Gastroesophageal sphincter (tissue), 4 donors: ENCODE measurements around the gene OPCML. TPM values are rescaled to one million over a fixed set of nuclear protein-coding genes. Genes with fewer than 3 reads are reported as not detected.

ENCODE experiments used
- ATAC-seq: fragments of 150-250 bp; one replicate; pipeline ENCODE4 v1.9.1; 2016; ENCODE audit warnings: mild to moderate bottlenecking, moderate library complexity
- H3K27ac ChIP-seq, 4 donors: fragments of 200-600 bp; sonication (generic) in 3 of 4; 1 replicate in 3 of 4; 2 replicates in 1 of 4; pipeline ENCODE4 v1.5.1; 2016 to 2019
- H3K27me3 ChIP-seq: fragments of 200-600 bp; sonication (generic); one replicate; pipeline ENCODE4 v1.5.1; 2019
- H3K36me3 ChIP-seq, 2 donors: fragments of 200-600 bp; sonication (generic); one replicate each; pipeline ENCODE4 v1.5.1; 2019; ENCODE audit warnings: control low read depth in 1 of 2
- H3K4me1 ChIP-seq, 3 donors: fragments of 200-600 bp; sonication (generic); 1 replicate in 2 of 3; 2 replicates in 1 of 3; pipeline ENCODE4 v1.5.1; 2016 to 2019; ENCODE audit warnings: control low read depth in 2 of 3
- H3K4me3 ChIP-seq, 2 donors: fragments of 200-600 bp; sonication (generic); one replicate each; pipeline ENCODE4 v1.5.1; 2019; ENCODE audit warnings: mild to moderate bottlenecking in 1 of 2, moderate library complexity in 1 of 2
- H3K9me3 ChIP-seq, 3 donors: fragments of 200-600 bp; sonication (generic); one replicate each; pipeline ENCODE4 v1.5.1; 2017 to 2019; ENCODE audit warnings: control low read depth in 2 of 3
- CTCF ChIP-seq, 4 experiments: fragments of 200-600 bp in 2 of 4; fragments of 450-650 bp in 2 of 4; sonication (generic) in 1 of 4; IDR thresholded peaks; one replicate each; pipeline ENCODE4 v1.5.1; 2017 to 2019; ENCODE audit warnings: antibody characterized with exemption in 4 of 4, mild to moderate bottlenecking in 2 of 4, moderate library complexity in 2 of 4
- EP300 ChIP-seq: sonication (generic); formaldehyde crosslinking; IDR thresholded peaks from one replicate; pipeline ENCODE4 v1.6.1; 2017; ENCODE audit warnings: antibody characterized with exemption, mild to moderate bottlenecking
- POLR2A ChIP-seq, 2 donors: fragments of 450-650 bp; IDR thresholded peaks; one replicate each; pipeline ENCODE4 v1.6.1; 2017; ENCODE audit warnings: antibody characterized with exemption in 2 of 2, mild to moderate bottlenecking in 2 of 2, moderate library complexity in 1 of 2
- POLR2AphosphoS5 ChIP-seq: sonication (generic); formaldehyde crosslinking; IDR thresholded peaks from one replicate; pipeline ENCODE4 v1.6.1; 2017; ENCODE audit warnings: antibody characterized with exemption
- WGBS, 2 donors: methylation state at CpG; one replicate each; pipeline ENCODE4 v1.1.5; 2018; ENCODE audit warnings: low coverage in 1 of 2; 5-methylcytosine and 5-hydroxymethylcytosine counted together
- total RNA-seq, 4 donors: library from RNA; depleted of rRNA; stranded (reverse); fragments of >200 nt; gene quantifications; one replicate each; pipeline ENCODE4 v1.1.0, GENCODE V29; 2016

Gene OPCML
- total RNA-seq, 4 donors from 2014 or later: 0.13 to 0.93 (median 0.33) TPM

- no peak for ATAC-seq
- 64 to 93% methylated on average over 3 of the region's 3 CpGs for WGBS, 2 donors
- H3K4me1 ChIP-seq: no peaks in the 10 kb centered on the region
- H3K9me3 ChIP-seq: no peaks in the 10 kb centered on the region
- H3K4me3 ChIP-seq: no peak overlapping the region
- H3K27ac ChIP-seq: no peak overlapping the region
- peaks cover 6% of the 10 kb centered on the region for H3K27me3 ChIP-seq
- TF ChIP-seq EP300 (no peak), CTCF (IDR thresholded peaks at IDR 0.05) (no peak), POLR2AphosphoS5 (no peak), POLR2A (IDR thresholded peaks at IDR 0.05) (no peak)
- H3K36me3 ChIP-seq: no peaks in the 10 kb centered on the region
Measured at GRCh38 chr11:133204158-133204557, 328.1 kb downstream of the OPCML start.

- Histone ChIP-seq H3K36me3 (no peaks in the 10 kb centered on the region), H3K4me3 (no peak overlapping the region), H3K27me3 (peaks cover 6% of the 10 kb centered on the region), H3K4me1 (no peaks in the 10 kb centered on the region), H3K9me3 (no peaks in the 10 kb centered on the region), H3K27ac (no peak overlapping the region)
- 57 to 72% methylated on average over 3 to 7 of the region's 8 CpGs for WGBS, 2 donors
- TF ChIP-seq EP300: no peak
- TF ChIP-seq POLR2AphosphoS5: no peak
- TF ChIP-seq POLR2A (IDR thresholded peaks at IDR 0.05): no peak
- no peak for TF ChIP-seq CTCF (IDR thresholded peaks at IDR 0.05)
- ATAC-seq: no peak
Measured at GRCh38 chr11:133202816-133203215, 329.5 kb downstream of the OPCML start.

- Histone ChIP-seq H3K27me3 (peaks cover 36% of the 10 kb centered on the region), H3K27ac (no peak overlapping the region), H3K4me3 (no peak overlapping the region), H3K4me1 (no peaks in the 10 kb centered on the region), H3K9me3 (no peaks in the 10 kb centered on the region), H3K36me3 (no peaks in the 10 kb centered on the region)
- WGBS, 2 donors: 79 to 82% methylated on average over 2 to 4 of the region's 5 CpGs
- ATAC-seq: no peak
- TF ChIP-seq CTCF (IDR thresholded peaks at IDR 0.05) (no peak), POLR2A (IDR thresholded peaks at IDR 0.05) (no peak), EP300 (no peak), POLR2AphosphoS5 (no peak)
Measured at GRCh38 chr11:133198438-133198837, 333.9 kb downstream of the OPCML start.

GRCh38 chr11:133197425-133197824 is 334.9 kb downstream of the OPCML start:
- Histone ChIP-seq H3K4me3 (no peak overlapping the region), H3K27me3 (peaks cover 33% of the 10 kb centered on the region), H3K4me1 (no peaks in the 10 kb centered on the region), H3K36me3 (no peaks in the 10 kb centered on the region), H3K27ac (no peak overlapping the region), H3K9me3 (no peaks in the 10 kb centered on the region)
- ATAC-seq: no peak
- TF ChIP-seq POLR2A (IDR thresholded peaks at IDR 0.05) (no peak), EP300 (no peak), CTCF (IDR thresholded peaks at IDR 0.05) (no peak), POLR2AphosphoS5 (no peak)
- WGBS, 2 donors: 58 to 78% methylated on average over 2 to 4 of the region's 4 CpGs

- no peak overlapping the region for H3K4me3 ChIP-seq
- TF ChIP-seq POLR2A (IDR thresholded peaks at IDR 0.05): no peak
- TF ChIP-seq POLR2AphosphoS5: no peak
- no peak for TF ChIP-seq EP300
- no peak for TF ChIP-seq CTCF (IDR thresholded peaks at IDR 0.05)
- no peaks in the 10 kb centered on the region for H3K4me1 ChIP-seq
- no peaks in the 10 kb centered on the region for H3K36me3 ChIP-seq
- no peak for ATAC-seq
- no peak overlapping the region for H3K27ac ChIP-seq
- H3K9me3 ChIP-seq: no peaks in the 10 kb centered on the region
- WGBS, 2 donors: 20 to 43% methylated on average over 1 of the region's 1 CpG
- peaks cover 23% of the 10 kb centered on the region for H3K27me3 ChIP-seq
Measured at GRCh38 chr11:133191931-133192330, 340.4 kb downstream of the OPCML start.
